Activated CD8-positive, alpha-beta memory T cell treated with anti-CD3 and anti-CD28 coated beads, Interleukin-2, amount 50 U/mL, for 1 hour (primary cell): ENCODE measurements around the gene ACACB.
"Not testable (repeated sequence)": the region's sequence is repeated elsewhere in the genome, so short reads cannot be mapped to it uniquely, and the experiment has no call there.

Source experiments
- DNase-seq: peaks from one replicate; pipeline ENCODE4 v3.0.0-alpha.2; 2020; ENCODE audit errors: extremely low read depth

ACACB gene

GRCh38 chr12:109140560-109140959 is 24.2 kb downstream of the ACACB start:
- DNase-seq: no peak

- DNase-seq: no peak
Measured at GRCh38 chr12:109144224-109144623, 27.8 kb downstream of the ACACB start.

DNA sequence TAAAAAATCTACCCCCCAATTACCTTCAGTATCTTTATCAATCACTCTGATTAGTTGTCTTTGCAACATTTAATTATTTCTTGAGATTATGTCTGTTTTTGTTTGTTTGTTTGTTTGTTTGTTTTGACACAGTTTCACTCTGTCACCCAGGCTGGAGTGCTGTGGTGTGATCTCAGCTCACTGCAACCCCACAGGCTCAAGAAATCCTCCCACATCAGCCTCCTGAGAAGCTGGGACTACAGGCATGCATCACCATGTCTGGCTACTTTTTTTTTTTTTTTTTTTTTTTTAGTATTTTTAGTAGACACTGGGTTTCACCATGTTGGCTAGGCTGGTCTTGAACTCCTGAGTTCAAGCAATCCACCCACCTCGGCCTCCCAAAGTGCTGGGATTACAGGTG is 30.7 kb downstream of the ACACB start:
- DNase-seq: not testable (repeated sequence)

- no peak for DNase-seq
Measured at GRCh38 chr12:109147954-109148353, 31.6 kb downstream of the ACACB start.

GRCh38 chr12:109150124-109150640 is 33.8 kb downstream of the ACACB start:
- DNase-seq: no peak

DNA sequence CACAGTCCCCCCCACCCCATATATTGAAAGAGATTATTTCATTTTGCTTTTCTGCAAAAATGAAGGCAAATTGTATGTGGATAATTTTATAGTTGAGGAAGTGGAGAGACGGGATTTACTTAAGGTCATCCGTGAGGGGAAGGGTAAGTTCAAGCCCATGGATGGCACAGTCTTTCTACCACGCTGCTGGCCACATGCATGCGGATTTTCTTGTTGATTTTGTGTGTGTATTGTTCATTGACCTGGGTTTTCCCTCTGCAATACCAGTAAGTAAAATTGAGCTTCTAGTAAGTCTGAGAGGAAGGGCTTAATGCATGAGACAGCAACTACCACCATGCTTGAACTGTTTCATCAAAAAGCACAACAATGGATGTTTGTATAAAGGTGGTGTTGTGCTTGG is 35.1 kb downstream of the ACACB start:
- DNase-seq: no peak

DNA sequence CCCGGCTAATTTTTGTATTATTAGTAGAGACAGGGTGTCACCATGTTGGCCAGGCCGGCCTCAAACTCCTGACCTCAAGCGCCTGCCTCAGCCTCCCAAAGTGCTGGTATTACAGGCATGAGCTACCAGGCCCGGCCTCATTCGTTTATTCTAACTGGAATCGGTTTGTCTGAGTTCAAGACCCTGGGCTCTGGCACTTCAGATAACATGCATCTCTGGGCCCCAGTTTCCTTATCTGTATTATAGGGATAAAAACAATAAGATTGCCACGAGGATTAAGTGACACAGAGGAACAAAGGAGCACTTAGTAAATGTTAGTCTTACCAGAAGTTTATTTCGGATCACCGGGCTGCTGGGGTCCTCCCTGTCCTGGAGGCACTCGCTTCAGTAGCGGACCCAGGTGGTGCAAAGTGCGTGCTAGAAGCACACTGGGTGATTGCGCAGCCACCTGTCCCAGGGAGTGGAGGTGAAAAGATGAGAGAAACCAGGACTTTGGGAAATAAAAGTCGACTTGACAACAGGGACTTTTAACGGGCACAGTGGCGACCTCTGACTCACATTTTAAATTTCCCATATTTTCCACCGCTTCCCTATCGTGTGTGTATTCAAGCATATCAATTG is 37.5 kb downstream of the ACACB start:
- no peak for DNase-seq

DNA sequence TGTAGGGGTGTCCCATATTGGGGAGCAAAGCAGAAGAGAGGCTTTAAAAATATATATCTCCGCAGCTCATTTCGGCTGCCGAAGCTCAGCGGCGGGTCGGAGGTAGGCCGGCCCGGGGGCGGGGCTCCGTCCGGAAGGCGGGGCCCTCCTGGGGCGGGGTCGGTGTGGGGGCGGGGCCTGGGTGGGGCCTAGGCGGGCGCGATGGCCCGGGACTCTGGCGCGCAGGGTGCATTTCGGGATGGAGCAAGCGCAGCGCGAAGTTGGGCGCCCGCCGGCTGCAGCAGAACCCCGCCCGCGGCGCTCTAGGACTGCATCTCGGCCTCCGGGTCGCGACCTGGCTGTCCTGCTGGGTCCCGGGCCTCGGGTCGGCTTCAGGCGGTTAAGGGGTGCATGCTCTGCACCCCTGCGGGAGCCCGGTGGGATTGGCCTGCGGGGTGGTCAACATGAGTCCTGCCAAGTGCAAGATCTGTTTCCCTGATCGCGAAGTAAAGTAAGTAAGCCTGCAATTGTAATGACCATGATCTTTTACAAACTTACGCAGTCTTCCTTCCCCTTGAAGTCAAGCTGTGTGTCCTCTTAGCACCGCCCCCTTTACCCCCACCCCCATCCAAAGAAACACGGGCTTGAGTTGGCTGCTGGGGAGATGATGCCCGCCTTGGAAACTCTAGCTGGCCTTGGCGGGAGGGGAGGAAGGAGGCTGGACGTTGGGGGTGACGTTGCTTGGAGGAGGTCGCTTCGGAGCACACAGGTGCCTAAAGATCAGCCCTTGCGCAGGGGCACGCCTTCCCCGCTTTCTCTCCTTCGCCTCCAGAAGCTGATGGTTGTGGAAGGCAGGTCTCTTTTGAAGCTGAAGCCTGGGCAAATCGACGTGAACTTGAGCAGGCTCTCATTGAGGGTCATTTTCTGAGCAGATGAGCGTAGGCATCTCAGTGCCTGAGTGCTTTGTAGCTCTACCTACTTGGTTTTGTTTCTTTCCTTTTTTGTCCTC is 38.4 kb downstream of the ACACB start:
- DNase-seq: peak; percentile 46

DNA sequence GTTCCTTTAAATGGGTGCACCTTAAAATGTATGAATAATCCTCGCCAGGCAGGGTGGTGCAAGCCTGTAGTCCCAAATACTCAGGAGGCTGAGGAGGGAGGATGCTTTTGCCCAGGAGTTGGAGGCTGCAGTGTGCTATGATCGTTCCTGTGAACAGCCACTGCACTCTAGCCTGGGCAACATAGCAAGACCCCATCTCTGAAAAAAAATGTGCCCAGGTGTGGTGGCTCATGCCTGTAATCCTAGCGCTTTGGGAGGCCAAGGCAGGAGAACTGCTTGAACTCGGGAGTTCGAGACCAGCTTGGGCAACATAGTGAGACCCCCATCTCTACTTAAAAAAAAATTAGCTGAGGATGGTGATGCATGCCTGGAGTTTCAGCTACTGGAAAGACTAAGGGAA is 39.6 kb downstream of the ACACB start:
- DNase-seq: no peak

- no peak for DNase-seq
Measured at GRCh38 chr12:109156586-109156985, 40.2 kb downstream of the ACACB start.

DNA sequence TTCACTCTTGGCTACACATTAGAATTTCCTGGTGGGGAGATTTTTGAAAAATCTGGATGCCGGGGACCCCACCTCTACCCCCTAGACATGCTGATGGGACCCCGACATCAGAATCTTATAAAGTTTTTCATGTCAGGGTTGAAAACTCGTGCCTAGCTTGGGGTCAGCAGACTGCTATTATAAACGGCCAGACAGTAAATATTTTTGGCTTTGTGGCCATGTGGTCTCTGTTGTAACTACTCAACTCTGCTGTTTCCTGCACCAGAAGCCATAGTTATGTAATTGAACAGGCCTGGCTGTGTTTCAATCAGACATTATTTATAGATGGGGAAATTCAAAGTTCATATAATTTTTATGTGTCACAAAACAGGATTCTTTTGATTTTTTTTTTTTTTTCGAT is 41.6 kb downstream of the ACACB start:
- no peak for DNase-seq

DNA sequence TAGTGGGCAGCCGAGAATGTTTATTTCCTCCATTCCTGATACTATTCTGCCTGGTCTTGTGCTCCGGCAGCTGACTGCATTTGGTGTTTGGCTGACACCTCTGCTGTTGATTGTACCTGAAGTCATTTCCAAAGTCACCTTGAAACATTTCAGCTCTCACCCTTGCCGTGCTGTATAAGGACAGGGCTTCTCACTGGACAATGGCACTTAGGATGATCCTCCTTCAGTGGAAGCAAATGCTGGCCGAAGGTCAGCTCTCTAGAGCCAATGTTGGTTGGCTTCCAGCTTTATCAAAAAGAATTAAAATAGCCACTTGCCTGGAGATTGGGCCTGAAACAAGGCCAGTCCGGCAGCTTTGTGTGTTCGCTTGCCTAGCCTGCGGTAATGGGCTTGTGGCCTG is 44.0 kb downstream of the ACACB start:
- no peak for DNase-seq

DNA sequence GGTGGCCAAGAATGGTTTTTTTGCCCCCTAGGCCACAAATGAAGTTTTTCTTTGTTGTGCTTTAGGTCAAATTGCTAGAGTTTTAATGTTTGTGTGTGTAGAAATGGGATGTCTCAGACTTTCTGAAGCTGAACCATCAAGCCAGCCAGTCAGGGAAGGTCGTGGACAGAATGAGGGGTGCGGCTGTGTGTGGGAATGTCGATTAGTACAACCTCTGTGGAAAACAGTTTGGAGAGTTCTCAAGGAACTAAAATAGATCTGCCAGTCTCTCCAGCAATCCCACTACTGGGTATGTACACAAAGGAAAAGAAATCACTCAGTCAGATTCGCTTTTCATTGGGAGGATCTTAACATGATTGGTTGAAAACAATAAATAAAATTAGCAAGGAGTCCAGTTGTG is 44.5 kb downstream of the ACACB start:
- DNase-seq: no peak

DNA sequence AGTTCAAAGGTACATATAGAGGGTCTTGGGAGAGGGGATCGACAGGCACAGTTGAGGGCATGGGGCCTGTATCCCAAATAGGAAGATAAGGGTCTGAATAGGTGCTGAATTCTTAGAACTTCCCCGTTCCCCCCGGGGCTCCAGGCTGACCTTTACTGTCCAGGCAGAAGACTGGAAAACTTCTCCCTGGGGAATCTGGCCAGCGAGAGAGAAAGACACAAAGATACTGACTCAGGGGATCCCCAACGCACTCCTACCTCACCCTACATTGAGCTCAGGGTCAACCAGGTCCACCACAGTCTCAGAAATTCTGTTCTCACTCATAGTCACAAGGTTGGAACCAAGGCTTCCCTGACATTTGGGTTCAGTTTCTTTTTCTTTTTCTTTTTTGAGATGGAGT is 46.2 kb downstream of the ACACB start:
- DNase-seq: no peak

GRCh38 chr12:109163167-109163566 is 46.8 kb downstream of the ACACB start:
- DNase-seq: no peak

DNA sequence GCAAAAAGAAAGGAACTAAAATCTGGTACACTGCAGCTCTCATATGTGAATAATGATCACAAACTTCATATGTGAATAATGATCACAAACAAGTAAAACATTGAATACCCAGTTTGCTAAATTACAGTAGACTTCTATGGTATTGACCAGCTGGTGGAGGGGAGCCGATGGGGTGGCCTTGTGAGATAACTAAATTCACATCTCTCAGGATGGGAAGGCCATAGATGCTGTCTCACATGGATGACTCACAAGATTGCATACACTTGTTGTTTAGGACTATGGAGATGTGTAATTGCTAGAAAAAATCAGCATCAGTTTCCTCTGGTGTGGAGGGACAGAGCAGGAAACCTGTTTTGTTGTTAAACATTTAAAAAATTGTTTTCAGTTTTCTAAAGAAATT is 49.2 kb downstream of the ACACB start:
- no peak for DNase-seq

- no peak for DNase-seq
Measured at GRCh38 chr12:109166371-109166770, 50.0 kb downstream of the ACACB start.

DNA sequence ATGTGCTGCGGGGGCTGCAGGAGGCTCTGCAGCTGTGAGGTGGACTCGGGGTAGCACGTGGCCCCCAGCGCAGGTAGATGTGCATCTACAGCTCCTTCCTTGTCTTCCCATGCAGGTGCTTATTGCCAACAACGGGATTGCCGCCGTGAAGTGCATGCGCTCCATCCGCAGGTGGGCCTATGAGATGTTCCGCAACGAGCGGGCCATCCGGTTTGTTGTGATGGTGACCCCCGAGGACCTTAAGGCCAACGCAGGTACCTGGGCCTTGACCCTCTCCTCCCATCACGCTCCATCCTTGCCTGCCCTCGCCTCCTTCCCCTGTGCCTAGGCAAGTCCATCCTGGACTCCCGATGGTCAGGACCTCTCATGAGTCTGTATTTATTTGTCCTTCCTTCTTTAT is 51.4 kb downstream of the ACACB start:
- no peak for DNase-seq

DNA sequence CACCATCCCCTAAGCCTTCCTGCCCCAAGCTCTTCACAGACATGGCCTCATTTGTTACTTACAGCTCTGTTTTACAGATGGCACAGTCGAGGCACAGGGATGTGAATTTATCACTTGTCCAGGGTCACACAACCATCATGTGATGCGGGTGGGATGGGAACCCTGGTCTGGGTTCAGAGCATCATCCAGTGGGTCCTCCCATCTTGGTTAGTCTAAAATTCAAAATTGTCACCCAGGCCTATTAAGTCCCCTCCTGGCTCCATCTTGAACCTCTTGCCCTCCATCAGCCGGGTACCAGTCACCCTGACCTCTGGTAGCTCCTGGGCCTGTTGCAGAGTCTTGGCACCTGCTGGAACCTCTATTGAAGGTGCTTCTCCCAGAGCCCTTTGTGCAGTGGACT is 52.9 kb downstream of the ACACB start:
- DNase-seq: no peak

- DNase-seq: no peak
Measured at GRCh38 chr12:109169686-109170085, 53.3 kb downstream of the ACACB start.

GRCh38 chr12:109170324-109170723 is 53.9 kb downstream of the ACACB start:
- no peak for DNase-seq

GRCh38 chr12:109172787-109173186 is 56.4 kb downstream of the ACACB start:
- not testable (repeated sequence) for DNase-seq
